Measurements from ENCODE around the gene WSCD1. TPM values are rescaled to one million over a fixed set of nuclear protein-coding genes. Genes with fewer than 3 reads are reported as not detected.

The WSCD1 gene
- polyA plus RNA-seq (ENCODE audit: insufficient read length), result 13.2 TPM
- long read RNA-seq, donor 1, full-length matches to known transcripts, result 2 of 9 reads
- long read RNA-seq, donor 1, partial matches to known transcripts, result 7 of 9 reads
- long read RNA-seq, donor 1, other reads (novel, unspliced or antisense), result 0 of 9 reads
- long read RNA-seq, donor 2, full-length matches to known transcripts, result 3 of 3 reads
- long read RNA-seq, donor 2, partial matches to known transcripts, result 0 of 3 reads
- long read RNA-seq, donor 2, other reads (novel, unspliced or antisense), result 0 of 3 reads
- long read RNA-seq, donor 3, full-length matches to known transcripts, result 3 of 3 reads
- long read RNA-seq, donor 3, partial matches to known transcripts, result 0 of 3 reads
- long read RNA-seq, donor 3, other reads (novel, unspliced or antisense), result 0 of 3 reads
- long read RNA-seq, donor 4, result 0 reads
- long read RNA-seq, donor 5, full-length matches to known transcripts, result 4 of 4 reads
- long read RNA-seq, donor 5, partial matches to known transcripts, result 0 of 4 reads
- long read RNA-seq, donor 5, other reads (novel, unspliced or antisense), result 0 of 4 reads
- long read RNA-seq, donor 6, full-length matches to known transcripts, result 4 of 4 reads
- long read RNA-seq, donor 6, partial matches to known transcripts, result 0 of 4 reads
- long read RNA-seq, donor 6, other reads (novel, unspliced or antisense), result 0 of 4 reads
- long read RNA-seq, donor 7, full-length matches to known transcripts, result 5 of 5 reads
- long read RNA-seq, donor 7, partial matches to known transcripts, result 0 of 5 reads
- long read RNA-seq, donor 7, other reads (novel, unspliced or antisense), result 0 of 5 reads
- long read RNA-seq, donor 8, result 0 reads

GRCh38 chr17:6069539-6070429 lies at the start of gene WSCD1:
Gene WSCD1 (plus strand): TSS chr17:6070379. CDS start chr17:6080659, 10,280 bp downstream.
- DNase-seq, result no peak

DNA sequence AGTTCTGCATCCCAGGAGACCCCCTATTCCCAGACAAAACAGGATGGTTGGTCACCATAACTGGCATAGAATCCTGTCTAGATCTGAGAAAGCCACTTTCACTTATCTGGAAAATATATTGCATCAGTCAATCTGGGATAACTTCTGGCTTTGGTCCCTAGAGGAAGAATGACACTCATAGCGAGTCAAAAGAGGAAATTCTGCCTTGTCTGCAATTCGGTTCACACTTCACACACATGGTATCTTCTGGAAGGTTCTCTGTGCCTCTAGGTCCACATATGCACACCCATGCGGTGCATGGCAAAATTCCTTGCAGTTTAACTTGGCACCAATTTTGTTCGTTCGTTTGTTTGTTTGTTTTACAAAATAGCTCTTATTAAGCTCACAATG lies 49.2 kb upstream of the WSCD1 start:
- DNase-seq, result no peak

- no peak for DNase-seq
These were observed 48.6 kb upstream of the WSCD1 start for GRCh38 chr17:6021627-6022026.

DNA sequence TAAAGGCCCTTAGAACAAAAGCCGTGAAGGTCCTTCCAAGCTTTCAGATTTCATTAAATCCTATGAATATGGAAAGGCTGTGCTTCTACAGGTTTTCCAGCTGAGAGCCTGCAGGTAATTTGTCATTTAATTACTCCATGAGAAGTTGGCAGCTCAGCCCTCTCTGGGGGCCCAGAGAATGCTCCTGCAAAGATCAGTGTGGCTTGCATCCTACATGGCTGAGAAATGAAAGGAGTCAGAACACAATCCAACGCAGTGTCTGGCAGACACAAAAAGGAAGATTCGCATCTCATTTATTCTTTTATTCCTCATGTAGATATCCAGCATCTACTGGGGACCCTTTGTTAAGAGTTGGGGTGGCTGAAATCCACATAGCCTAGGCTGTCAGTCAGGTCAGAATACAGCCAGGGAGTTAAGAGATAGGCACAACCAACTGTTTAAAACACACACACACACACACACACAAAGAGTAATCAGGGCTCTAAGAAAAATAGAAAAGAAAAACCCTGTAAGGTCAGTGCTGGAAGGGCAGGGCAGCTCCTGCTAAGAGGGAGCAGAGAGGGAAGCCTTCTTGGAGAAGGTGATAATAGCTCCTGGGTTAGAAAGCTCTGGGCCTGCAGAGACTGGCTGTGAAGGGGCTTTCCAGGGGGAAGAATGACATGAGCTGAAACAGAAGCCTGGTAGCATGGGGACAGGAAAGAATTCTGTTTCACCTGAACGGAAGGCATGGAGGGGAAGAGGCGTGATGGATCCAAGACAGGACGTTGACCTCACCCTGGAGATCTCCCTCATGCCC lies 46.9 kb upstream of the WSCD1 start:
- no peak for DNase-seq

DNA sequence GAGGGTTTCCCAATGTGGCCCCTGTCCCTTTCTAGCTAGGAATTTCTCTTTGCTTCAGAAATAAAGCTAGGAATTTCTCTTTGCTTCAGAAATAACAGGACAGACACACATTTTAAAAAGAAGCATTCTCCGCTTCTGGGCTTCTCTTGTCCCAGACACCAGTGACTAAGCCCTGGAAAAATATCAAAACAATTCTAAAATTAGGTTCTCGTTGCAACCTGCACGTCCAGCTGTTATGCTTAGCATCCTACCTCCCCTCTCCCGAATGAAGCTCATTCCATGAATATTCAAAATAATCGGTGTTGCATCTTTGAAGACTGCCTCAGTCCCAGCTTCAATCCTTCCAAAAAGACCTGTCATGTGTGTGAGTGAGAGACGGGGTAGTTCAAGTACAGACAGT lies 45.6 kb upstream of the WSCD1 start:
- no peak for DNase-seq

GRCh38 chr17:6027342-6028024 lies 42.7 kb upstream of the WSCD1 start:
- peak; percentile 46 for DNase-seq

DNA sequence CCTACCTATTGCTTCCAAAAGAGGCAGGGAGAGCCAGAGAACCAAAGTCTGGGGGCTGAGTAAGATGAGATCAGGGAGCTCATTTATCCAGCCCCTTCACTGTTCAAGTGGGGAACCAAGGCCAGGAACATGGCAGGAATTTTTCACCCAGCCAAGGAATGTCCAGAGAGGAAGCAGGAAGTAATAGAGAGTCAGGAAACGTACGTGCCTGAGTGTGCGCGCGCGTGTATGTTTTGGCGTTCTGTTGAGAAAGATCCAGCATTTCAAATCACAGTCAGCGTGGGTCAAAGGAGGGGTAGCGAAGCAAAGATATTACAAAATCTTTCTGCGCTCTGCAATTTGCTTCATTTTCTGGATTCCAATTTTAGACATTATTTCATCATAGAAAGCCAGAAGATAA lies 41.9 kb upstream of the WSCD1 start:
- no peak for DNase-seq

GRCh38 chr17:6035801-6036394 lies 34.3 kb upstream of the WSCD1 start:
- DNase-seq, result no peak

- no peak for DNase-seq
These were observed 29.7 kb upstream of the WSCD1 start for GRCh38 chr17:6040504-6040903.

DNA sequence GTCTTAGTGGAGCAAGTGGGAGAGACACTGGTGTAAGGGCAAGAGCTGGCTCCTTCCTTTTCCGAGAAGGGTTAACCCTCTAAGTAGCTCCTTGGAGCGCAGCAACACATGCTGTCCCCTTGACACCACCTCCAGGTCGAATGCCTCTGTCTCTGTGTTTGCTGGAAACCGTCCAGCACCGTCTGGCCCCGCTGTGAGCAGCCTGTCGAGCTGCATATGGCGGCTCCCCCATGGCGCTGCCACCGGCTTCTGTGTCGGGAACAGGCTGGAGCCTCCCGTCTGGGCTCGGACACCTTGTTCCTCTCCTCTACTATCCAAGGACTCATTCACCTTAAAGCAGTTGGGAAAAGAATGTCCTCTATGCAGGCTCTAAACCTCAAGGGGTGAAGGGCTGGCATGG lies 28.9 kb upstream of the WSCD1 start:
- no peak for DNase-seq

DNA sequence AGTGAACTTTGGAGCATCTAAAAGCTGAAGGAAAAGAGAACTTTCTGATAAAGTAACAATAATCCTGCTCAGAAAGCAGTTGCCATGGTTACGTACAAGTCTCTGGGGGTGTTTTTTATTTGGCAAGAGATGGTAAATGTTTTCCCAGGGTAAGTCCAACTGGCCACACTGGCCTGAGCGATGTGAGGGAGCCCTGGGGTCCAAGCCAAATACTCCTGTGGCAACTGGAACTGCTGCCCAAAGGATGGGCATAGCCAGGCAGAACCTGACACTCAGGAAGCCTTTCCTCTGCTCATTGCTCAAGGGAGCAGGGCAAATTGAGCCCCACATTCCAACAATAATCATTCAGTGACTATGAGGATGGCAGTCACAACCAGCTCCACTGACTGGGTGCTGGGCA lies 26.8 kb upstream of the WSCD1 start:
- no peak for DNase-seq

GRCh38 chr17:6044261-6044660 lies 25.9 kb upstream of the WSCD1 start:
- DNase-seq, result no peak

DNA sequence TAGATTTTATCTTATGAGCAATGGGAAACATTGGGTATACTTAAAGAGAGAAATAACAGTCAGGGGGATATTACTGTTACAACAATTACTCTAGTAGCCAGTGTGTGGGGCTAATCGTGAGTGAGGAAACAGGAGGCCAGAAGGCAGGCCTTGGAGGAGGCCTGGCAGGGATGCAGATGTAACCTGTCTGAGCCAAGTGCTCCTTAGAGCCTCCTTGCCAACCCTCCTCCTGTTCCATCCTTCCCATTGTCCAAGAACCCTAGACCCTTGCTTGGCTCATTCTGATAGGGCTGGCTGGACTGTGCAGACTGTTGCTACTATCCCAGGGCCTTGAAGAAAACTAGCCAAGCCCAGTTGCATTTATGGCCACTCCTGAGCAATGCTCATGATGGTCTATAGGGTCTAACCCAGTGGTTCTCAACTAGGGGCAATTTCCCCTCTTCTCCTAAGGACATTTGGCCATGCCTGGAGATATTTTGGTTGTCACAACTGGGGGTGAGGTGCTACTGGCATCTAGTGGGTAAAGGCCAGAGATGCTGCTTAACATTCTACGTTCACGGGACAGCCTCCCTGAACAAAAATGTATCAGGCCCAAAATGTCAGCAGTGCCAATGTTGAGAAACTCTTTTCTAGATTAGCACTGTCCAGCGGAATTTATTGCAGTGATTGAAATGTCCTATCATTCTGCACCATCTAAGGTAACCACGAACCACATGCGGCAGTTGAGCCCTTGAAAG lies 24.4 kb upstream of the WSCD1 start:
- no peak for DNase-seq

DNA sequence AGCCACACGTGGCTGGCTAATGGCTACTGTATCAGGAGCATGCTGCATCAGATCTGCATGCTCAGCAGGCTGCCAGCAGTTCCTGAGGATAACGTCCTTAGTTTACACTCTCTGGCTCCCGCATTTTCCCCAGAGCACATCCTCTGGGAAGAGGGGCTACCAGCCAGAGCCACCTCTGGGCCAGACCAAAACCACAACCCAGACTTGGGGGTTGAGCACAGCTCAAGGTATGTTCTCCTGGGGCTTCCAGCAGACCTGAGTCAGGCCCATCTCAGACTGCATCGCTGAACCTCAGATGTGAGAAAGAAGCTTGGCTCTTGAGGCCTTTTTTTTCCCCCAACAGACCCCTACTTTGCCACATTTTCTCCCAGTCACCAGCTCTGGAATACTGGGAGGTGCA lies 23.7 kb upstream of the WSCD1 start:
- no peak for DNase-seq

GRCh38 chr17:6046931-6047330 lies 23.2 kb upstream of the WSCD1 start:
- DNase-seq, result no peak

- no peak for DNase-seq
These were observed 22.2 kb upstream of the WSCD1 start for GRCh38 chr17:6047966-6048365.

- no peak for DNase-seq
These were observed 21.7 kb upstream of the WSCD1 start for GRCh38 chr17:6048486-6048885.

DNA sequence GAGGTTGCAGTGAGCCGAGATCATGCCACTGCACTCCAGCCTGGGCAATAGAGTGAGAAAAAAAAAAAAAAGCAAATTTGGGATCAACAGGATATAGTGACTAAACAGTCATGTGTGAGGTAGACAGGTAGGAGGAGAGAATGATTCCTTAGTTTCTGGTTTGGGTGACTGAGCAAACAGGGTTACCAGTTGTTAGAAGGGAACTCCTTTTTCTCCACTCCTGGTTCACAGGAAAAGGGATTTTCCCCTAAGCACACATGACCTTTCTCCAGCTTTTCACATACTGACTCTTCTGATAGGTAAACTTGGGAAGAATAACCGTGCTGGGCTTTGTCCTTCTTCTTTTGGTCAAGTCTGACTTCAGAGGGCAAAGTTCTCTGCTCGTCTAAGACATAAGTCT lies 17.3 kb upstream of the WSCD1 start:
- no peak for DNase-seq

GRCh38 chr17:6054372-6054771 lies 15.8 kb upstream of the WSCD1 start:
- no peak for DNase-seq

DNA sequence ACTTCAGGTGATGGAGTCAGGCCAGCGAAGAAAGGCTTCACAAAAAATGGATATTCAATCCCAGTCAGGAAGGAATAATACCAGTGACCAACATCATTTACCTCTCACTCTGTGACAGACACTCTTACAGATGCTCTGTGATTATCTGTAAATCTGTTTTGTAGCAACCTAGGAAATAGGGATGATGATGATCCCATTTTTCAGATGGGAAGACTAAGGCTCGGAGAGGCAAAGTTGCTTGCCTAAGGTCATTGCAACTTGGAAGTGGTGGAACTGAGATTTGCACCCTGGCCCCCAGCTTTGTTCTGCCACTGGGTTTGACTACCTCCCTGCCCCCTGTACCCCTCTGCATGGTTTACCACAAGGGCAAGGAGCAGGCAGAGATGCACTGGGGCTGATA lies 14.1 kb upstream of the WSCD1 start:
- DNase-seq, result no peak

All from left kidney (tissue), 8 donors.